Activated T-cell treated with anti-CD3 and anti-CD28 coated beads, Interleukin-2, amount 50 U/mL, for 24 hours (primary cell): ENCODE measurements around the gene PTGS1.
"Not testable (repeated sequence)": the region's sequence is repeated elsewhere in the genome, so short reads cannot be mapped to it uniquely, and the experiment has no call there.

Source experiments
- DNase-seq: peaks from one replicate; pipeline ENCODE4 v3.0.0-alpha.2; 2020
- H3K27ac Mint-ChIP-seq: 2 replicates; pipeline ENCODE4 v1.8.0; 2020; ENCODE audit warnings: mild to moderate bottlenecking, mixed read lengths
- H3K27me3 Mint-ChIP-seq: 2 replicates; pipeline ENCODE4 v1.8.0; 2020; ENCODE audit warnings: mixed read lengths
- H3K36me3 Mint-ChIP-seq: 2 replicates; pipeline ENCODE4 v1.8.0; 2020; ENCODE audit warnings: low read depth, mixed read lengths
- H3K4me1 Mint-ChIP-seq: 2 replicates; pipeline ENCODE4 v1.8.0; 2020; ENCODE audit warnings: low read depth, mixed read lengths
- H3K4me3 Mint-ChIP-seq: 2 replicates; pipeline ENCODE4 v1.8.0; 2020; ENCODE audit warnings: mild to moderate bottlenecking, moderate library complexity, mixed read lengths
- H3K9me3 Mint-ChIP-seq: 2 replicates; pipeline ENCODE4 v1.8.0; 2020; ENCODE audit warnings: mixed read lengths

PTGS1 gene

DNA sequence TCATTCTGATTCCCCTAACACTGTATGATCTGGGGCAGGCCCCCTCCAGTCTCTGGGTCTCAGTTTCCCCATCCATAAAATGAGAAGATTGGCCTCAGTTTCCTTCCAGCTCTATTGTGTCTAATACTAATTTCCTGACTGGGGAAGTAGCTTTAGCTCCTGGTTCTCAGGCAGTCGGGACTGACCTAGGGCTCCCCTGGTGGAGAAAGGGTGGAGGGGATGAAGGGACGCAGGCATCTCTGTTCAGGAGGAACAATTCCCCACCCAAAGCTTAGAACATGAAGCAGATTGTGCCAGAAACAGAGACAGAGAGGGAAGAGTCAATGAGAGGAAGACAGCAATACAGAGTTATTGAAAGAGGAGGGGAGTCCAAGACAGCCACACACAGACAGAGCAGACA is 14.2 kb upstream of the PTGS1 start:
- Mint-ChIP-seq H3K27me3 (peaks cover 3% of the 10 kb centered on the region), H3K4me1 (peaks cover 4% of the 10 kb centered on the region), H3K9me3 (peaks cover 5% of the 10 kb centered on the region), H3K27ac (no peak overlapping the region), H3K4me3 (no peak overlapping the region), H3K36me3 (no peaks in the 10 kb centered on the region)
- DNase-seq, result no peak

DNA sequence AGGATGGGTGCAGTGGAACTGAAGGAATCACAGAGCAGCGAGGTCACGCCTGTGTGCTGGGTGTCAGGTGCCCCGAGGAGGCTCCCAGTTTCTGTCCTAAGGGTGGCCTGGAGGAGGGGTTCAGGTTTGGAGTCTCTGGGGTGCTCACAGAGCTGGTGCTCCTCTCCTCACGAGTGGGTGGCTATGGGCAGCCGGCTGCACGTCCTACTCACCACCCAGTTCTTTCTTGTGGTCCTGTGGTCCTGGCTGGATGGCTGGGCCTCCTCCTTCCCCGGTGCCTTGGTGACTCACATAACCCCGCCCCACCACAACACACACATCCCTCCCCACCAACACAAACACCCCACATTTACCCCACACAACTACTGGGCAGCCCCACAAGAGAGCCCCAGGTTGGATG is 9.9 kb upstream of the PTGS1 start:
- no peak for DNase-seq
- no peak overlapping the region for H3K27ac Mint-ChIP-seq

GRCh38 chr9:122363131-122363530 is 7.7 kb upstream of the PTGS1 start:
- not testable (repeated sequence) for H3K4me1 Mint-ChIP-seq, H3K36me3 Mint-ChIP-seq, DNase-seq, H3K9me3 Mint-ChIP-seq, H3K27ac Mint-ChIP-seq, H3K4me3 Mint-ChIP-seq, H3K27me3 Mint-ChIP-seq

More for the DNA sequence above, 9.9 kb upstream of the PTGS1 start:
- Mint-ChIP-seq H3K36me3 (no peaks in the 10 kb centered on the region), H3K4me3 (no peak overlapping the region), H3K4me1 (peaks cover 4% of the 10 kb centered on the region), H3K27me3 (no peaks in the 10 kb centered on the region), H3K9me3 (peaks cover 5% of the 10 kb centered on the region)

DNA sequence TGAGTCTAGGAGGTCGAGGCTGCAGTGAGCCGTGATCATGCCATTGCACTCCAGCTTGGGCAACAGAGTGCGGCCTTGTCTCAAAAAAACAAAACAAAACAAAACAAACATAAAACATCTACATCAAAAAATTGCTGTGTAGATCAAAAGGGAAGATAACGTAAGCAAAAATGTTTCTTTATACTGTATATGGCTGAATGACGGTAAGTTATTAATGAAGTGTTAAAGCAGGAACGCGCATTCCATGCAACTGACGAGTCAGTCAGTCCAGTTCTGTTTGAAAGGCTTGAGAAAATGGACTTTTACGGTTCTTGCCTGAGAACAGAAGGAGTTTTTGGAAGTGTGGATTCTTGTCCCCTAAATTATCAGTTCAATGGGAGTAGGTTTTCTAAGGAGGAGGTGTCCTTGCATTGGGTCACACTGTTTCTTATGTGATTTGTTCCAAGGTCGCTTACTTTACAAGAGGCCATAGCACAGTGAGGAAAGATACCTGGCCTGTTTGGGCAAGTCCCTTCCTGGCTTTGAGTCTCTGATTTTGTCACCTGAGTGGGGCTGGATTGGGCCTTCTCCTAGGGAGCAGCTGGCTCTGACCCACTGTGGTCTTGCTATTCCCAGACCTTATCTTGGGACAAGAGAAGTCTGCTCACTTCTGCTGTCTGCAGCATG is 6.6 kb upstream of the PTGS1 start:
- Mint-ChIP-seq H3K9me3 (no peaks in the 10 kb centered on the region), H3K27ac (no peak overlapping the region), H3K36me3 (no peaks in the 10 kb centered on the region), H3K4me1 (peaks cover 4% of the 10 kb centered on the region), H3K27me3 (no peaks in the 10 kb centered on the region), H3K4me3 (no peak overlapping the region)
- no peak for DNase-seq

DNA sequence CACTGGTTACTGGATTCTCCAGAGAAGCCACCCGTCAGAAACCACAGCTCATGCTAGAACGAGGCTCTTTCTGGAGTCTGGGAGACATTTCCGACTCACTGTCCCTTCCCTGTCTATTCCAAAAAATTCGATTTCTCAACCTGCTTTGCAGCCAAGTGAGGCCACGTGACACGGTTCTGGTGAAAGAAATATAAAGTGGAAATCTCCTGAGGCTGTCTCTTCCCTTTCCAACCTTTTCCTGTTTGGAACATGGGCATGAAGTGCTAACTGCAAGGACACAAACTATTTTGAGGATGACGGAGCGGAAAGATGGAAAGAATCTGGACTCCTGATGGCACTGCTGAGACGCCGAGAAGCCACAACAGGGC is 6.1 kb upstream of the PTGS1 start:
- Mint-ChIP-seq H3K9me3 (no peaks in the 10 kb centered on the region), H3K27me3 (peaks cover under 1% of the 10 kb centered on the region)
- no peak for DNase-seq

GRCh38 chr9:122366074-122366660 is 4.7 kb upstream of the PTGS1 start:
- no peak overlapping the region for H3K27ac Mint-ChIP-seq
- no peak for DNase-seq
- peaks cover 7% of the 10 kb centered on the region for H3K4me1 Mint-ChIP-seq
- H3K36me3 Mint-ChIP-seq, result no peaks in the 10 kb centered on the region
- H3K27me3 Mint-ChIP-seq, result peaks cover 14% of the 10 kb centered on the region
- no peaks in the 10 kb centered on the region for H3K9me3 Mint-ChIP-seq
- no peak overlapping the region for H3K4me3 Mint-ChIP-seq

More for the DNA sequence above, 6.1 kb upstream of the PTGS1 start:
- H3K27ac Mint-ChIP-seq, result no peak overlapping the region
- no peaks in the 10 kb centered on the region for H3K36me3 Mint-ChIP-seq
- no peak overlapping the region for H3K4me3 Mint-ChIP-seq
- peaks cover 4% of the 10 kb centered on the region for H3K4me1 Mint-ChIP-seq

- no peak overlapping the region for H3K4me3 Mint-ChIP-seq
- peaks cover 23% of the 10 kb centered on the region for H3K27me3 Mint-ChIP-seq
Observed at GRCh38 chr9:122367065-122367464, 3.8 kb upstream of the PTGS1 start.

DNA sequence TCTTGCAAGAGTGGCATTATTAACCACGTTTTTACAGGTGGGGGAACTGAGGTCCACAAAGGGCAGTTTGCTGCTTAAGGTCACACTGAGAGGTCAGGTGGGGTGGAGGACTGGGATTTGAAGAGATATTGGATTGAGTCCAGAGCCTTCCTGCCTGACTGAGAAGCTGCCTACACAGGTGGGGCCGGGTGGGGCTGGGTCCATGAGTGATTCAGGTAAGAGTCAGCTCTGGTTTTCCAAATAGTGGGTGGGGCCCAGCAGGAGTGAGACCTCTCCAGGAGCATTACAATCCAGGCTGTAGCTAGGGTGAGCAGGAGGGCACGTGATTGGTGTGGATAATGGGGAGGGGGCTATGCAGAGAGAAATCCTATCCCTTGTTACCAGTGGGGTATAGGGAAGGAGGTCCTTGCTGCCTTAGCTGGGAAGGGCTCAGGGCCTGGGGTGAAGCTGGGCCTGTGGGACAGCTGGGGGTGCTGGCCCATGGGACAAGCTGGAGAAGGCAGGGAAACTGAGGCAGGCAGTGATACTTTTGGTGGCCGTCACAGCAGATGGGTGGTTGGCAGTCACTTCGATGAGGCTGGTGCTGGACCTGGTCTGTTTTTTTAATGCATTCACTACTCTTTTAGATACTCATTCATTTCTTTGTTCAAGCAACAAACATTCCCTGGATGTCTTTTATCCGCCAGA is 2.9 kb upstream of the PTGS1 start:
- peaks cover 32% of the 10 kb centered on the region for H3K27me3 Mint-ChIP-seq
- H3K4me1 Mint-ChIP-seq, result peaks cover 9% of the 10 kb centered on the region
- H3K4me3 Mint-ChIP-seq, result no peak overlapping the region
- H3K27ac Mint-ChIP-seq, result no peak overlapping the region
- no peak for DNase-seq
- no peaks in the 10 kb centered on the region for H3K9me3 Mint-ChIP-seq
- no peaks in the 10 kb centered on the region for H3K36me3 Mint-ChIP-seq

More at GRCh38 chr9:122367065-122367464, 3.8 kb upstream of the PTGS1 start:
- Mint-ChIP-seq H3K9me3 (no peaks in the 10 kb centered on the region), H3K36me3 (no peaks in the 10 kb centered on the region), H3K4me1 (peaks cover 9% of the 10 kb centered on the region), H3K27ac (no peak overlapping the region)
- DNase-seq, result no peak

GRCh38 chr9:122368642-122369041 is 2.2 kb upstream of the PTGS1 start:
- Mint-ChIP-seq H3K4me3 (no peak overlapping the region), H3K4me1 (peaks cover 9% of the 10 kb centered on the region), H3K27me3 (peaks cover 37% of the 10 kb centered on the region), H3K9me3 (no peaks in the 10 kb centered on the region), H3K27ac (no peak overlapping the region), H3K36me3 (no peaks in the 10 kb centered on the region)
- DNase-seq, result no peak

DNA sequence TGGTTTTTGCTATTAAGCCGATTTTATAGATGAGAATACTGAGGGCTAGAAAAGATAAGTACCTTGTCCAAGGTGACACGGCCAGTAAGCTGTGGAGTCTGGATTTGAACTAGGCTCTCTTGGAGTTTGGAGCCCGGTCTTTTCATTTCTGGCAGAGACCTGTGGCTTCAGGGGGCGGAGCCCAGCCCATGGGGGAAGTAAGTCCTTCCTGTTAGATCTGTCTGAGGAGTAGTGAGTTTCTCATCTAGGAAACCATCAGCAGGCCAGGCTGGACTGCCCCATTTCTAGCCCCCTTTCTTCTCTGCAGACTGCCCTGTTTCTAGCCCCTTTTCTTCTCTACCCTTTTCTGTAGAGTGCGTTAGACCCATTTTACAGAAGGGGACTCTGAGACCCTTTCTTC is 521 bp upstream of the PTGS1 start:
- Mint-ChIP-seq H3K36me3 (no peaks in the 10 kb centered on the region), H3K27ac (no peak overlapping the region), H3K4me3 (no peak overlapping the region), H3K27me3 (peaks cover 49% of the 10 kb centered on the region), H3K9me3 (no peaks in the 10 kb centered on the region), H3K4me1 (peaks cover 9% of the 10 kb centered on the region)
- DNase-seq, result no peak

DNA sequence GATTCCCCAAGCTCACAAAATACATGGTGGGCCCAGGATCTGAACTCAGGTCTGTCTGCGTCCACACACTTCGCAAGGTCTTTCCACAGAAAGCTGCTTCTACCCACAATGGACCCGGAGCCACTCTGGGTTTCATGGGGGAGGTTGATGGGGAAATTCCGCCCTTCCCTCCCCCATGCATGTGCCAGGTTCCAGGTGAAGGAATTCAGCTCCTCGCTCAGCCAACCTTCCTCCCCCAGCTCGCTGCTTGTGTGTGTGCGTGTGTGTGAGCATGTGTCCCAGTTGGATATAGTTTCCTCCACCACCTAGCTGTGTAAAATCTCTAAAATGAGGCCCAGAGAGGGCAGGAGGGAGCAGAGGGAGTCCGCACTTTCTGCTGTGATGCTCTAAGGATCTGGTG is 1.0 kb downstream of the PTGS1 start:
- Mint-ChIP-seq H3K4me1 (peaks cover 9% of the 10 kb centered on the region), H3K4me3 (no peak overlapping the region), H3K27ac (no peak overlapping the region), H3K36me3 (no peaks in the 10 kb centered on the region), H3K9me3 (no peaks in the 10 kb centered on the region), H3K27me3 (peaks cover 49% of the 10 kb centered on the region)
- DNase-seq, result no peak

- H3K4me3 Mint-ChIP-seq, result no peak overlapping the region
- DNase-seq, result no peak
- H3K4me1 Mint-ChIP-seq, result peaks cover 9% of the 10 kb centered on the region
- H3K36me3 Mint-ChIP-seq, result no peaks in the 10 kb centered on the region
- no peaks in the 10 kb centered on the region for H3K9me3 Mint-ChIP-seq
- H3K27me3 Mint-ChIP-seq, result peaks cover 56% of the 10 kb centered on the region
- no peak overlapping the region for H3K27ac Mint-ChIP-seq
Observed at GRCh38 chr9:122372856-122373845, 2.3 kb downstream of the PTGS1 start.

DNA sequence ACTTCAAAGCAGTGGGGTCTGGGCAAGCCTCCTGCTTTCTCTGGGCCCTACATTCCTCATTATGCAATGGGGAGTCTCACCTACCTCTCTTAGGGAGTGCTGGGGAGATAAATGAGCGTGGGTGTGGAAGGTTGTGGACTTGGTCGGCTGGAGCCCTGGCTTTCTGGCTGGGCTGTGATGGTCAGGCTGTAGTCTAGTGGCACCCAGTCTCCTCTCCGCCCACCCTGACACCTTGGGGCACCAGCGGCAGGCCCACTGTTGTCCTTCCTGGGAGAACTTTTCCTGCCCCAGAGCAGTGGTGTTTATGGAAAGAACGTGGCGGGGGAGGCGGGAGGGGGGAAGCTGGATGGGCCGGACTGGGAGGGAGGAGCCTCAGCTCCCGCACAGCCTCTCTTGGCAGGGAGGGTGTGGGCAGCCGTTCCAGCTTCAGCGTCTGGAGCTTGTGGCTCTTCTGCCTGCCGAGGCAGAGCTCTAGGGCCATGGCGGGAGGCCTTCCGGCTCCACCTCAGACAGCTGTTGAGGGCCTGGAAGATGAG is 4.1 kb downstream of the PTGS1 start:
- Mint-ChIP-seq H3K4me3 (no peak overlapping the region), H3K27me3 (peaks cover 60% of the 10 kb centered on the region), H3K4me1 (peaks cover 9% of the 10 kb centered on the region), H3K9me3 (peaks cover 10% of the 10 kb centered on the region), H3K36me3 (no peaks in the 10 kb centered on the region), H3K27ac (no peak overlapping the region)
- no peak for DNase-seq

- Mint-ChIP-seq H3K9me3 (peaks cover 11% of the 10 kb centered on the region), H3K4me3 (no peak overlapping the region), H3K27me3 (peaks cover 42% of the 10 kb centered on the region), H3K36me3 (no peaks in the 10 kb centered on the region), H3K27ac (no peak overlapping the region), H3K4me1 (no peaks in the 10 kb centered on the region)
- no peak for DNase-seq
Observed at GRCh38 chr9:122376796-122377195, 6.0 kb downstream of the PTGS1 start.
